ENCODE results near the gene KRTAP25-1.
A peak's percentile ranks its signal among the peaks of the same experiment; 100 is the strongest.

The KRTAP25-1 gene

DNA sequence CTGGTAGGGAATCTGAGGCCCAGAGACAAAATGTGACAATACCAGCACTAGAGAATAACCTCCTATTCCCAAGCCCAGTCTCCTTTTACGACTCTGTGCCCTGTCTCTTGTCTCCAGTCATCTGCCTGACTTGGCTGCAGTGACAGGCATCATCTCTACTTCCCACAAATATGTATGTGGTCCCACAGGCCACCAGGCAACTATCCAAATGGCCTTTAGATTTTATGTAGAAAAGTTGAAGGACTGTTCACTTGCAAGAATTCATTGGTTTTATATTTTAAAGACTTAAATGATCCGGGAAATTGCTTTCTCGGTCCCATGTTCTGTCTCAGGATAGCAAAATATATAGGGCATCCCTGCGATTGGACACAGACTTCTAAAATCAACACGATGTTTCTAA lies 18.2 kb downstream of the KRTAP25-1 start:
- no peaks in the 10 kb centered on the region for H3K9me3 Mint-ChIP-seq
- no peaks in the 10 kb centered on the region for H3K4me1 Mint-ChIP-seq
- DNase-seq (no peak), ATAC-seq (replicated peaks) (no peak)
- H3K4me3 Mint-ChIP-seq, result no peak overlapping the region
- H3K27me3 Mint-ChIP-seq, result no peaks in the 10 kb centered on the region
- no peak overlapping the region for H3K27ac Mint-ChIP-seq
- no peaks in the 10 kb centered on the region for H3K36me3 Mint-ChIP-seq

DNA sequence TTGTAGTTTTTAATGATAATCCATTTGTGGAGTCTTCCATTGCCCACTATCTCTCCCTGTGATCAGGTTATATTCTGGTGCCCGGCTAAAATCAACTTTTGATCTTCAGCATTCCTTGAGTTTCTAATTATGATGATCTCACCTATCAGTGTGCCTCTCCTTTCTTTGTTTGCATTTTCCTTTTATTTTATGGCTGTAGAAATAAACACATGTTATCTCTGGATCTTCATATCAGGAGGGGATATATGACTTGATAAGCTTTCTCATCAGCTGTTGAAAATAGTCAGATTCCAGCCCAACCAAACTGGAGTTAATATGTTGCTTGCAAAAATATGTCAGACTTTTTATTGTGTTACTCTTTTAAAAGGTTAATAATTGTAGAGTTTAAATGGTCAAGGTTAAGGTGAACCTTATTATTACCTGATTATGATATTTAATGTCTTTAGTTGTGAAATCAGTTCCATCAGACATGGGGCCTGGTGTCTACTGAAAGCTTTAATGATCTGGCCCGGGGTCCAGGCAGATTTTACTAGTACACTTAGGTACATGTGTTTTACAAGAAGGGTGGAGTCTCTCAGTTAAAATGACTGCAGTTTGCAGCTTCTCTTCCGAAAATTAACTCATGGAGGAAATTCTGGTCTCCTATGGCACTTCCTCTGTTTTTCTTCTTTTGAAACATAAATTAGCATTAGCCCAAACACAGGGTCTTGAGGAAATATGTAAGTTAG lies 19.3 kb downstream of the KRTAP25-1 start:
- Mint-ChIP-seq H3K27ac (no peak overlapping the region), H3K27me3 (no peaks in the 10 kb centered on the region), H3K4me1 (no peaks in the 10 kb centered on the region), H3K36me3 (no peaks in the 10 kb centered on the region), H3K9me3 (peaks cover 0 to 4% of the 10 kb centered on the region in 2 donors), H3K4me3 (no peak overlapping the region)
- DNase-seq (no peak), ATAC-seq (replicated peaks) (no peak)

DNA sequence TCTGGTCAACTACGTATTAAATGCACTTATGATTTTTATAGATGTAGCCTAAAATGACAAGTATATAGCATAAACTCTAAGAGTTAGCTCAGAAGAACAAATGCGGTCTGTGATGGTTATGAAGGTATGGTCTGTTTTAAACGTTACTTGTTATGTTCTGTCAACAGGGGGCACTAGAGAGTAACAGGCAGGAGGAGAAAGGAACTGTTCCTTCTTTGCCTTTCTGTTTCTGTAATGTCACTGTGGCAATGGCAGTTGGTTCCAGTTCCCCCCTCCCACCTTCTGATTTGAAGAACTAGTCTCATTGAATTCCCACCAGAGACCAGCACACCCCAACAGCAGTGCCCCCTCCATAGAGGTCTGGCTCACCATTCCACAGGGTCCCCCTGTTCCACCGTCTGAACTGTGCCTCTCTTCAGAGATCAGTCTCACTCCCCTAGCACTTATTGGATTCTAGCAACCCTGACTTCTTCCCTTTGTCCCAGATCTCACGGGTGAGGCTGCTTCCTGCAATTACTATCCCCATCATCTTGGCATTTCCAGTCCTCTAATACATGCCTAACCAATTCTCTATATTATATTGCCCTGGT lies 20.6 kb downstream of the KRTAP25-1 start:
- ATAC-seq (replicated peaks) (peak; percentile 42 to 54), DNase-seq (no peak)
- Mint-ChIP-seq H3K4me1 (no peaks in the 10 kb centered on the region), H3K4me3 (no peak overlapping the region), H3K27me3 (no peaks in the 10 kb centered on the region), H3K9me3 (peaks cover 3 to 4% of the 10 kb centered on the region in 2 donors), H3K36me3 (no peaks in the 10 kb centered on the region), H3K27ac (no peak overlapping the region)

DNA sequence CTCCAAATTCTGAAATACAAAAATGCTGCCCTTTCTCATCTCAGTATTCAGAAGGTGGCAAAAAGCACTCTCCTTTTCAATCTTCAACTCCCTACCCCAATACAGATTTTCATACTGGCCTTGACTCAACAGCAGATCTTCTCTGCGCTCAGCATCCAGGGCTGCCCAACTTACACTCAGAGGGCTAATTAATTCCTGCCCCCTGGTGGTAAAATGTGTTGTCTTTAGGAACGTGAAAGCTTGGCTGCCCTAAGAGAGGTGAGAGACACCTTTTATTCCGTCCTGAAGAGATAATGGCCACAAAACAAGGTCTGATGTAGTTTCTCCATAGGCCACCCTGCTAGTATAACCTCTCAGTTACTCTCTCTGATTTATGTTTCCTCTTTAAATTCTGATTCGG lies 31.5 kb downstream of the KRTAP25-1 start:
- no peak overlapping the region for H3K27ac Mint-ChIP-seq

DNA sequence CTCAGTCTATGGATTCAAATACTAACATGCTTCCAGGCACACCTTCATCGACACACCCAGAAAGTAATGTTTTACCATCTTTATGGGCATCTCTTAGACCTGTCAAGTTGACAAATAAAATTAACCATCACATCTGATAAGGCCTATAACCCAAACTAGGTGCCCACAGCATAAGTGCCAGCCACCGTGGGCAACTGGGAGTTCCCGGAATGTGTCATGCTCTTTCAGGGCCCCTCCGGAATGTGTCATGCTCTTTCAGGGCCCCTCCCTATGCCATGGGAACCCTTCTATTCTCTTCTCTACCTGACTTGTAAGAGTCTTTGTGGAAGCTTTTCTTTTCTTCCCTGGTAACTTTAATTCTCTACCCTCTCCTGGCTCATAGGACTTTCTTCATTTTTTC lies 33.2 kb downstream of the KRTAP25-1 start:
- DNase-seq (no peak), ATAC-seq (replicated peaks) (no peak)
- Mint-ChIP-seq H3K4me3 (no peak overlapping the region), H3K27ac (no peak overlapping the region), H3K27me3 (no peaks in the 10 kb centered on the region), H3K36me3 (no peaks in the 10 kb centered on the region), H3K4me1 (no peaks in the 10 kb centered on the region), H3K9me3 (peaks cover 0 to 3% of the 10 kb centered on the region in 2 donors)

More for the DNA sequence above, 31.5 kb downstream of the KRTAP25-1 start:
- H3K36me3 Mint-ChIP-seq, result no peaks in the 10 kb centered on the region
- DNase-seq, result no peak
- H3K9me3 Mint-ChIP-seq, result peaks cover 0 to 3% of the 10 kb centered on the region in 2 donors
- H3K4me3 Mint-ChIP-seq, result no peak overlapping the region
- no peaks in the 10 kb centered on the region for H3K27me3 Mint-ChIP-seq
- no peaks in the 10 kb centered on the region for H3K4me1 Mint-ChIP-seq
- no peak for ATAC-seq (replicated peaks)

DNA sequence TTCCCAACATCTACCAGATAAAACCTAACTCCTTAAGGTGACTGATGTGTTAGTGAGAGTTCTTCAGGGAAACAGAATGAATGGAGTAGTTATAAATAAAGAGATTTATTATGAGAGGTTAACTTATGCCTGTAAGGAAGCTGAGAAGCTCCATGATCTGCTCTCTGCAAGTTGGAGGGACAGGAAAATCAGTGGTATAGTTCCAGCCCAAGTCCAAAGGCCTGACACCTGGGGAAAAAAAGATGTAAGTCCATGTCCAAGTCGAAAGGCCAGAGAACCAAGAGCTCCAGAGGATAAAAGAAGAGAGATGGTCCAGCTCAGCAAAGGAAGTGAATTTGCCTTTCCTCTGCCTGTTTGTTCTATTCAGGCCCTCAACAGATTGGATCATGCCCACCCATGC lies 33.6 kb downstream of the KRTAP25-1 start:
- no peak for DNase-seq
- Mint-ChIP-seq H3K27me3 (no peaks in the 10 kb centered on the region), H3K27ac (no peak overlapping the region), H3K4me1 (no peaks in the 10 kb centered on the region), H3K9me3 (peaks cover 1 to 3% of the 10 kb centered on the region in 2 donors), H3K36me3 (no peaks in the 10 kb centered on the region), H3K4me3 (no peak overlapping the region)
- ATAC-seq (replicated peaks), result no peak

DNA sequence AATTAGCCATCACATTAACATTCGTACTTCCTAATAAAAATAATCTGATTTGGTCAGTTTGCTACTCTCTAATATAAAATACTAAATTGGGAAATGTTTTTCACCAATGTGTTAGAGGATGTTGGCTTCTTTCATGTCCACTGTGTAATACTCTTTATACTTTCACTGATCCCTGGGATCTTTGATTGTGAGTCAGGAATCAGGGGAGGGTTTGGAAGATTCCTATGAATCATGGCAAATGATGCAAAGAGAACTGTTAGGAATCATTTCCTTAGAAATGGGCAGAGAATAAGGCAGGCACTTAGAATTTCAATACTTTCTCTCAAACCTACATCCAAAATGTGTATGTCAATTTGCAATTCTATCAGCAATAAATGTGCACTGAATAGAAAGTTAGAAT lies 37.5 kb downstream of the KRTAP25-1 start:
- H3K36me3 Mint-ChIP-seq, result no peaks in the 10 kb centered on the region
- H3K27ac Mint-ChIP-seq, result no peak overlapping the region
- no peaks in the 10 kb centered on the region for H3K27me3 Mint-ChIP-seq

DNA sequence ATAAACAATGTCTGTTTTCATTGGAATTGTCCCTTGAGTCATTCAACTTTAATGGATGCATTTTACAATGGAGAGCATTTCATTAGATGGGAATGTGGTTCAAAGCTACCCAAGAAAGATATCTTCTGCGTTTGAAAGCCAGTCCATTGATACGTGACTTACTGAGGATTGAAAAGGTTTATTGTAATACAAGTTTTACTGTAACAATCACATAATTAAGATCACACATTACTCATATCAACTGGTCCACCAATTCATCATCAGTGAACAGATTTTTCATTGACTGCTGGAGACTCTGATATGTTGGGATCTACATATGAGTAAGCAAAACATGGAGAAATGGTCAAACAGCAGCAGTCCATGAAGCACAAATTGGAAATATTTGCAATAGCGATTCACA lies 39.4 kb downstream of the KRTAP25-1 start:
- no peak overlapping the region for H3K27ac Mint-ChIP-seq
- no peak for ATAC-seq (replicated peaks)
- no peak overlapping the region for H3K4me3 Mint-ChIP-seq

More for the DNA sequence above, 37.5 kb downstream of the KRTAP25-1 start:
- no peak for ATAC-seq (replicated peaks)
- Mint-ChIP-seq H3K4me1 (no peaks in the 10 kb centered on the region), H3K9me3 (peaks cover 0 to 2% of the 10 kb centered on the region in 2 donors), H3K4me3 (no peak overlapping the region)
- no peak for DNase-seq

DNA sequence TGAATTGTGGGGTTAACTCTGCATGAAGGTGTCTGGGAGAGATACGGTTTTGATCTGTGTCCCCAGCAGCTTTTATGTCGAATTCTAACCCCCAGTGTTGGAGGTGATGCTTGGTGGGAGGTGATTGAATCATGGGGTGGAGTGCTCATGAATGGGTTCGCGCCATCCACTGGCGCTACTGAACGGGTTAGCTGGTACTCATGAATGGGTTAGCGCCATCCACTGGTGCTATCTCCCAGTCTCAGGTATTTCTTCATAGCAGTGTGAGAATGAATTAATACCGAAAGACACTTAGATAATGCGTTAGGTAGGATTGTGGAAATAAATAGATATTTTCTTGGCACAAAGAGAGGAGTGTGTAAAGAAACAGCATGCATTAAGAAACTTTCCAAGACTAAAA lies 40.5 kb downstream of the KRTAP25-1 start:
- no peaks in the 10 kb centered on the region for H3K27me3 Mint-ChIP-seq

More for the DNA sequence above, 39.4 kb downstream of the KRTAP25-1 start:
- Mint-ChIP-seq H3K27me3 (no peaks in the 10 kb centered on the region), H3K9me3 (peaks cover 0 to 2% of the 10 kb centered on the region in 2 donors), H3K4me1 (no peaks in the 10 kb centered on the region), H3K36me3 (no peaks in the 10 kb centered on the region)
- DNase-seq, result no peak

DNA sequence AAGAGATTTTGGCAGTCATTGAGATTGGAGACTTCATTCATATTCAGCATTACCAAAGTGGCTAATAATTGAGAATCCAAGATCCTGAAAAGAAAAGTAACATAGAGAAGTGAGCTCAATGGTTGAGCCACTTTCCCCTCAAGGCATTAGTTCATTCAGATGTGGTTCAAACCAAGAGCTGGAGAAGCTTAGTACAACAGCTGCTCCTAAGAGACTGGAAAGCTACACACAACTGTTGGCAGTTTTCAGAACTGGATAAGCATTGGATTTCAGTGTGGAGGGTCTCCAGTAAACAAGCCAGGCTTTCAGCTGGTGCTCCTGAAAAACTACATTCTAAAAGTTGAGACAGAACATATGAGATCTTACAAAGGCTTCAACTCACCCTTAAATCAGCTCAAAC lies 44.3 kb downstream of the KRTAP25-1 start:
- ATAC-seq (replicated peaks), result no peak
- Mint-ChIP-seq H3K27ac (no peak overlapping the region), H3K9me3 (no peaks in the 10 kb centered on the region), H3K4me1 (no peaks in the 10 kb centered on the region), H3K4me3 (no peak overlapping the region), H3K27me3 (no peaks in the 10 kb centered on the region), H3K36me3 (no peaks in the 10 kb centered on the region)
- DNase-seq, result no peak

More for the DNA sequence above, 40.5 kb downstream of the KRTAP25-1 start:
- H3K27ac Mint-ChIP-seq, result no peak overlapping the region
- ATAC-seq (replicated peaks), result no peak
- H3K36me3 Mint-ChIP-seq, result no peaks in the 10 kb centered on the region
- no peak overlapping the region for H3K4me3 Mint-ChIP-seq
- H3K4me1 Mint-ChIP-seq, result no peaks in the 10 kb centered on the region
- peaks cover 0 to 2% of the 10 kb centered on the region in 2 donors for H3K9me3 Mint-ChIP-seq
- no peak for DNase-seq

DNA sequence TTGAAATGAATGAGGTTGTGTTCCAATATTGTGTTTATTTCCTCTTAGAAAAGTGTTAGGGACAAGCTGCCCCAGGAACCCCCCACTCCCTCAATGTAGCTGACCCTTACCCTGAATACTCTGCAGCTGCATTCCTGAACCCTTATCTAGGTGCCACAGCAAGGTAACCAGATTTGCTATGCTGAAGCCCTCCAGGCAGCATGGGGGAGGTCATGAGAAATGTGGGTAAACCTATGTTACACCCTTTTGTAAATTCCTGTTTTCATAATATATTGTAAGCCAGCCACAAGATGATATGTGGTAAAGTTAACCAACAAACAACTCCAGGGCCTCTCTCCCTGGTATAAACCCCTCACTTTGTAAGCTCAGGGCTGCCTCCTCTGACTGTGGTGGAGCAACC lies 45.6 kb downstream of the KRTAP25-1 start:
- Mint-ChIP-seq H3K4me1 (no peaks in the 10 kb centered on the region), H3K27ac (no peak overlapping the region), H3K36me3 (no peaks in the 10 kb centered on the region), H3K4me3 (no peak overlapping the region), H3K27me3 (no peaks in the 10 kb centered on the region), H3K9me3 (no peaks in the 10 kb centered on the region)
- DNase-seq, result no peak
- ATAC-seq (replicated peaks), result no peak

DNA sequence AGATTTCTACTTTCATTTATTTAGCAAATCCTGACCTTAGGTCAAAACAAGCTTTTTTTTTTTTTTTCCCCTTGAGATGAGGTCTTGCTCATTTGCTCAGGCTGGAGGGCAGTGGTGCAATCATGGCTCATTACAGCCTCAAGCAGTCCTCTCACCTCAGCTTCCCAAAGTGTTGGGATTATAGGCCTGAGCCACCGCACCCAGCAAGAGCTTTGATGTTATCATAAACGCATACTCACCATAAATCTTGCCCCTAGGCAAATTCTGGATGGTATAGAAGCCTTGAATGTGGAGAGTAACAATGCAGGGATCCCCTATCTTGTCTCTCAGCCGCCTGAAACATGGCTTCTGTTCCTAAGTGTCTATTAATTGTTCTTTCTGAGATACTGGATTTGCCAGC lies 48.7 kb downstream of the KRTAP25-1 start:
- H3K4me3 Mint-ChIP-seq, result no peak overlapping the region
- H3K9me3 Mint-ChIP-seq, result no peaks in the 10 kb centered on the region
- H3K4me1 Mint-ChIP-seq, result no peaks in the 10 kb centered on the region
- no peak for ATAC-seq (replicated peaks)
- no peak overlapping the region for H3K27ac Mint-ChIP-seq
- no peaks in the 10 kb centered on the region for H3K27me3 Mint-ChIP-seq
- no peaks in the 10 kb centered on the region for H3K36me3 Mint-ChIP-seq
- no peak for DNase-seq

Measured in stimulated activated naive B cell treated with anti-CD40 and anti-IgM and Interleukin-4, amounts not matched to agents 10 μg/mL and 1 μg/mL and 100 μg/mL, for 72 hours (primary cell).